GM18508 (cell line): Measurements from ENCODE around the gene FGD4.

Experiments
- ATAC-seq: cut with Tn5 transposase; IDR thresholded peaks from one replicate; pipeline ENCODE4 v1.9.1; 2021; ENCODE audit warnings: moderate number of reproducible peaks; ENCODE audit not compliant: insufficient read depth, unreplicated experiment

Gene FGD4

GRCh38 chr12:32596030-32596429 lies 196.7 kb downstream of the FGD4 start:
- no peak for ATAC-seq

- ATAC-seq = no peak
Observed at GRCh38 chr12:32598688-32599087, 199.3 kb downstream of the FGD4 start.

- no peak for ATAC-seq
Observed at GRCh38 chr12:32600681-32601080, 201.3 kb downstream of the FGD4 start.

- ATAC-seq = no peak
Observed at GRCh38 chr12:32603071-32603470, 203.7 kb downstream of the FGD4 start.

GRCh38 chr12:32603858-32604257 lies 204.5 kb downstream of the FGD4 start:
- ATAC-seq = peak; percentile 96

- no peak for ATAC-seq
Observed at GRCh38 chr12:32604565-32604964, 205.2 kb downstream of the FGD4 start.

- no peak for ATAC-seq
Observed at GRCh38 chr12:32605326-32606095, 206.2 kb downstream of the FGD4 start.

- ATAC-seq = no peak
Observed at GRCh38 chr12:32606443-32606842, 207.1 kb downstream of the FGD4 start.

- no peak for ATAC-seq
Observed at GRCh38 chr12:32609966-32610365, 210.6 kb downstream of the FGD4 start.

GRCh38 chr12:32611986-32612385 lies 212.6 kb downstream of the FGD4 start:
- no peak for ATAC-seq

GRCh38 chr12:32612658-32613614 lies 213.6 kb downstream of the FGD4 start:
- no peak for ATAC-seq

- no peak for ATAC-seq
Observed at GRCh38 chr12:32615441-32615840, 216.1 kb downstream of the FGD4 start.

GRCh38 chr12:32617534-32617933 lies 218.2 kb downstream of the FGD4 start:
- no peak for ATAC-seq

- no peak for ATAC-seq
Observed at GRCh38 chr12:32618115-32618514, 218.8 kb downstream of the FGD4 start.

GRCh38 chr12:32627976-32628375 lies 228.6 kb downstream of the FGD4 start:
- ATAC-seq = no peak

- ATAC-seq = no peak
Observed at GRCh38 chr12:32641287-32641901, 242.0 kb downstream of the FGD4 start.

GRCh38 chr12:32644431-32644830 lies 245.1 kb downstream of the FGD4 start:
- no peak for ATAC-seq

- ATAC-seq = no peak
Observed at GRCh38 chr12:32647275-32647674, 247.9 kb downstream of the FGD4 start.

GRCh38 chr12:32650508-32650907 lies 251.2 kb downstream of the FGD4 start:
- no peak for ATAC-seq

GRCh38 chr12:32651151-32651955 lies 252.0 kb downstream of the FGD4 start:
- ATAC-seq = no peak
